GM12801 (cell line): ENCODE results near the gene SPARC.

Experiments
- TF ChIP-seq, protein P1 (sequence below): IDR thresholded peaks from one replicate; pipeline ENCODE4 v1.5.1; 2011; ENCODE audit warnings: control low read depth; ENCODE audit not compliant: insufficient read length; ENCODE audit errors: extremely low read depth

Gene SPARC

DNA sequence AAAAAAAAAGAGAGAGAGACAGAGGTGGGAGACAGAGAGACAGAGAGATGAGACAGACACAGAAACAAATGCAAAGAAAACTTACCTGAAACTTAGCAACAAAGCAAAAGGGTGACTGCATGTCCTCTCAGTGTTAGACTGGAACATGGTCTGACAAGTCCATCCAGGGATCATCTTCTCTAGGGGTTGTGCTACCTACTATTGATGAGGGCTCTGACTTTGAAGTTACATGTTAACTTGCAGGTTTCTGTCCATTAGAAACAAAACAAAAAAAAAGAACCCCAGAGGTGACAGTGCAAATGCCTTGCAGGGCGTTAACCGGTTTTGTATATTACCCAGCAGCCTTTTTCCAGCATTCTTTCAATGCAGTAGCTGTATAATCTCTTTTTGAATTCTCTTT lies 13.6 kb upstream of the SPARC start:
- TF ChIP-seq, protein P1, sequence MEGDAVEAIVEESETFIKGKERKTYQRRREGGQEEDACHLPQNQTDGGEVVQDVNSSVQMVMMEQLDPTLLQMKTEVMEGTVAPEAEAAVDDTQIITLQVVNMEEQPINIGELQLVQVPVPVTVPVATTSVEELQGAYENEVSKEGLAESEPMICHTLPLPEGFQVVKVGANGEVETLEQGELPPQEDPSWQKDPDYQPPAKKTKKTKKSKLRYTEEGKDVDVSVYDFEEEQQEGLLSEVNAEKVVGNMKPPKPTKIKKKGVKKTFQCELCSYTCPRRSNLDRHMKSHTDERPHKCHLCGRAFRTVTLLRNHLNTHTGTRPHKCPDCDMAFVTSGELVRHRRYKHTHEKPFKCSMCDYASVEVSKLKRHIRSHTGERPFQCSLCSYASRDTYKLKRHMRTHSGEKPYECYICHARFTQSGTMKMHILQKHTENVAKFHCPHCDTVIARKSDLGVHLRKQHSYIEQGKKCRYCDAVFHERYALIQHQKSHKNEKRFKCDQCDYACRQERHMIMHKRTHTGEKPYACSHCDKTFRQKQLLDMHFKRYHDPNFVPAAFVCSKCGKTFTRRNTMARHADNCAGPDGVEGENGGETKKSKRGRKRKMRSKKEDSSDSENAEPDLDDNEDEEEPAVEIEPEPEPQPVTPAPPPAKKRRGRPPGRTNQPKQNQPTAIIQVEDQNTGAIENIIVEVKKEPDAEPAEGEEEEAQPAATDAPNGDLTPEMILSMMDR = no peak

DNA sequence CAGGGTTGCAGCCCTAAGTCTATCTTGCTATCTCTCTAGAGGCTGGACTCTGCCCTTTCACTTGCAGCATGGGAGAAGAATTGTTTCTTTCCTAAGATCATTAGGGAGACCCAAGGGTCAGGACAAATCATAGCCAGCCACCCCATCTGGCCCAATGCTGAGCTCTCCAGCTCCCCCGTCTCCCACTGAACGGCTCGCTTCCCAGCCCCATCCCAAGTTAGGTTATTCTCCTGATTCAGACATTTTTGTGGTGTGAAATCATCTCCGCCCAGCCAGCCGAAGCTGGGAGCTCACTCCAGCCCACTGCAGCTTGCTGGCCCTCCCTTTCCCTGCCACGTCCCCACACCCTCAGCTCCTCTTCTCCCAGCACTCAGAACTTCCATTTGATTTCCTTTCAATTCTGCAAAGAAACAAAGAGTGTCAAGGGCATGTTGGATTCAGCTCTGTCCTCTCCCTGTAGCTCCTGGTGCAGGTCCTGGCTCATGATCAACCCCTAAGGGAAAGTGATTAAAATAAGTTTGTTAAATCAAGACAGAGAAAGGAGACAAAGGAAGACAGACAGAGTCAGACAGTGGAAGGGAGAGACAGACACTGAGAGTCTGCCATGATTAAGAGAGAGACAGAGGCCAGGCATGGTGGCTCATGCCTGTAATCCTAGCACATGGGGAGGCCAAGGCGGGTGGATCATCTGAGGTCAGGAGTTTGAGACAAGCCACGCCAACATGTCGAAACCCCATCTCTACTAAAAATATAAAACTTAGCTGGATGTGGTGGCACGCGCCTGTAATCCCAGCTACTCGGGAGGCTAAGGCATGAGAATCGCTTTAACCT lies 12.6 kb upstream of the SPARC start:
- TF ChIP-seq, protein P1 = no peak

DNA sequence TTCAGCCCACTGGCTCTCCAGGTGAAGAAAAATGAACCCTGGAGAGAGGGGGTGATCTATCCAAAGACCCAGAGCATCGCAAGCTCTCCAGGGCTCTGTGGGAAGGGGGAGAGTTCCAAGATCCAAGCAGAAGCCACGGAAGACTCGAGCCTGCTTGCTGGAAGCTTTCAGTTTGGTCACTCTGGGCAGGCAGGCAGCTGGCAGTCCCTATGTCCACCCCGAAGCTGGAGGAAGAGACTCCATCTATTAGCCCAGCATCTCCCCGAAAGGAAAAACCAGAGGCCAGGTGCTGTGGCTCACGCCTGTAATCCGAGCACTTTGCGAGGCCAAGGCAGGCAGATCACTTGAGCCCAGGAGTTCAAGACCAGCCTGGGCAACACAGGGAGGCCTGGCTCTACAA lies 10.7 kb upstream of the SPARC start:
- TF ChIP-seq, protein P1 = no peak

DNA sequence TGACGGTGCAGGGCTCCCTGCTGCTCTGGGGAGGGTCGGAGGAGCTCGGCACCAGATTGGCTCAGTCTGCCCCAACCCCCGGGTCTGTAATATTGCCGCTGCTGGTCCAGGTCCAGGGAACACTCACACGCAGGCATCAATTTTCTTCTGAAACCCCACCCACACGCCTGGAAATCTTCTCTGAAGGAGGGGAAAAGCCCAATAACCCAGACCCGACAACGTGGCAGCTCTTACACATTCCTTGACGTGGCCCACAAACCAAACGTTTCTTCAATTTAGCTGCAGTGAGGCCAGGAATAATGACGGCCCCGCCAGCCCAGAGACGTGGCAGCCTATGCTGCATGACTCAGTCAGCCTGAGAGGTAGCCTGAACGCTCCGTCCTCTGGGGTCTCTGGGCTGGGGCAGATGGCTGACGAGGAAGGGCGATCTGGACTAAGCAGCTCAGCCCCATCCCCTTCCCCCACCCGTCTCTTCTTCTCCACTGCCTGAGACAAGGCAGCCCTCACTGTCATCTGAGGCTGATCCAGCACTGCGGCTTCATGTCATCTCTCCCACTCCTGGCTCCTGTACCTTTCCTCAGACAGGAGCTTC lies 9.9 kb upstream of the SPARC start:
- TF ChIP-seq, protein P1 = no peak

DNA sequence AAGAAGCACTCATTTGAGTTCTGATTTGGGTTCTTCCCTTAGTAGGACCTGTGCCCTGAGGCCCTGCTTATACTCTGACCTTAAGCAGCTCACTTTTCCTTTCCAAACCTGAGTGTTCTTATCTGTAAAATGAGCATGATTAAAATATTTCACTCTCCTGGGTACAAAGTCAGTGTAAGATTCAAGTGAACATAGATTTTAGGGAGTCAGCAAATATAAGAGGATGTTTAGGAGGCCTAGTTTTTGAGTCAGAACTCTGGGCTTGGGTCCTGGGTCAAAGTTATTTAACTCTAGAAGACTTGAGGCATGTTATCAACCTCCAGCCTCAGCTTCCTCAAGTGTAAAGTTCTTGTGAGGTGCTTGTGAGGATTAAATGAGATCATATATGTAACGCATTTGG lies 8.7 kb upstream of the SPARC start:
- TF ChIP-seq, protein P1 = no peak

DNA sequence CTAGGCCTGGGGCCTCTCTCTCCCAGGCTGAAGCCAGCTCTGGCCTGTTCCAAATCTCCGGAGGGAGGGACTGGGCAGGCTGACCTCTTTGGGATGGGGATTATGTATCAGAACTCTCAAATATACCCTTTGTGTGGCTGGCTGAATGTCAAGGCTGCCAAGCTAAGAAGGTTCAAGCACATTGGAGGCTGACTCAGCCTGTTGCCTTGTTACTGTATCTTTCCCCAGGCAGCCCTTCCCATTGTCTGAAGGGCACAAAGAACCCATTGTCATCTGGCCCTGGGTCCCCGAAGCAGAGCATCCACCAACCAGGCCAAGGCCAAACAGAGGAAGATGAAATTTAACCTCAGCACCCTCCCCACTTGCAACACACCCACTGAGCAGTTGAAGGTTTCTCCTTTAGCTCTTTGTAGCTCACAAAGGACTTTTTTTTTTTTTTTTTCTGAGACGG lies 7.3 kb upstream of the SPARC start:
- TF ChIP-seq, protein P1 = no peak

DNA sequence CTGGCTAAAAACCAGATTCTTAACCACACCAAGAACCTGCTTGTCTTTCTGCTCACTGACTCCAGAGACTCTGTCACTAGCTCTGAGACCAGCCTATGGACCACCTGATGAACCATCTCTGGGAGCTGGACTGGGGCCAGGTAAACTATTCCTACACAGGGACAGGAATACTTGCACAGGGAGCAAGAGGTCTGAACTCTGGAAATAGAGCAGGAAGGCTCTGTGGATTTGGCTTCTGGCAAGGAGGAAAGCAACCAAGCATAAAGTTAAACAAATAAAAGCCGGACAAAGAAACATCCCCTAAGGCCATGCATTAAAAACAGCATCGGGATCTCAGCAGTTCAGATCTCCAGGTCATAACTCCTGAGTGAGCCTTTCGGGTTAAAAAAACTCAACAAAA lies 5.6 kb upstream of the SPARC start:
- TF ChIP-seq, protein P1 = no peak
